NCI-H446 treated with DMSO at 0.1 percent for 48 hours (cell line): Measurements from ENCODE around the gene CHAC2.
"Not testable (repeated sequence)": the region's sequence is repeated elsewhere in the genome, so short reads cannot be mapped to it uniquely, and the experiment has no call there.

Source experiments
- DNase-seq: peaks from one replicate; lab custom pipeline; 2025; lab: John Stamatoyannopoulos, UW

CHAC2 gene

GRCh38 chr2:53778536-53779162 is 11.0 kb downstream of the CHAC2 start:
- no peak for DNase-seq

- DNase-seq, result no peak
These were observed 12.5 kb downstream of the CHAC2 start for GRCh38 chr2:53780056-53780455.

- DNase-seq, result no peak
These were observed 15.1 kb downstream of the CHAC2 start for GRCh38 chr2:53782676-53783075.

- DNase-seq, result no peak
These were observed 16.8 kb downstream of the CHAC2 start for GRCh38 chr2:53784436-53784835.

GRCh38 chr2:53785366-53785765 is 17.8 kb downstream of the CHAC2 start:
- no peak for DNase-seq

- no peak for DNase-seq
These were observed 18.7 kb downstream of the CHAC2 start for GRCh38 chr2:53786352-53786704.

- peak; percentile 80 for DNase-seq
These were observed 19.4 kb downstream of the CHAC2 start, which contains the start of the genes ASB3 and ERLEC1 for GRCh38 chr2:53786705-53787613. ASB3 (minus strand) TSS chr2:53786953; CDS start chr2:53765572, 21,381 bp downstream. ERLEC1 (plus strand) TSS chr2:53787044; CDS start chr2:53787211, 167 bp downstream.

GRCh38 chr2:53787614-53788289 is 20.1 kb downstream of the CHAC2 start:
- DNase-seq, result no peak

GRCh38 chr2:53793261-53793660 is 25.7 kb downstream of the CHAC2 start:
- no peak for DNase-seq

- DNase-seq, result no peak
These were observed 26.2 kb downstream of the CHAC2 start for GRCh38 chr2:53793821-53794220.

GRCh38 chr2:53801547-53801946 is 33.9 kb downstream of the CHAC2 start:
- DNase-seq, result no peak

- DNase-seq, result no peak
These were observed 35.1 kb downstream of the CHAC2 start for GRCh38 chr2:53802617-53803151.

- DNase-seq, result no peak
These were observed 44.0 kb downstream of the CHAC2 start for GRCh38 chr2:53811601-53812000.

- no peak for DNase-seq
These were observed 45.5 kb downstream of the CHAC2 start for GRCh38 chr2:53813151-53813550.

GRCh38 chr2:53818854-53819435 is 51.3 kb downstream of the CHAC2 start:
- DNase-seq, result no peak

- no peak for DNase-seq
These were observed 52.0 kb downstream of the CHAC2 start for GRCh38 chr2:53819634-53820033.

GRCh38 chr2:53820048-53820447 is 52.4 kb downstream of the CHAC2 start:
- no peak for DNase-seq

- DNase-seq, result no peak
These were observed 53.1 kb downstream of the CHAC2 start for GRCh38 chr2:53820711-53821110.

GRCh38 chr2:53821810-53822209 is 54.2 kb downstream of the CHAC2 start:
- no peak for DNase-seq

- not testable (repeated sequence) for DNase-seq
These were observed 56.0 kb downstream of the CHAC2 start for GRCh38 chr2:53823639-53824038.
